NB4 (cell line): Measurements from ENCODE around the gene RGL1.

Experiments used
- DNase-seq: peaks from one replicate; pipeline ENCODE4 v3.0.0; 2010; ENCODE audit warnings: low read depth
- H3K4me3 ChIP-seq: one replicate; pipeline ENCODE4 v1.5.1; 2011; ENCODE audit warnings: mild to moderate bottlenecking, low read depth, low read length, moderate library complexity
- MYC ChIP-seq: IDR thresholded peaks from 2 replicates; pipeline ENCODE4 v1.6.1; 2011; ENCODE audit warnings: low read depth, low read length
- POLR2A ChIP-seq: IDR thresholded peaks from 2 replicates; pipeline ENCODE4 v1.6.1; 2011; ENCODE audit warnings: mild to moderate bottlenecking; ENCODE audit not compliant: insufficient read length; ENCODE audit errors: extremely low read depth
- TF ChIP-seq, protein P1 (sequence below): IDR thresholded peaks from 2 replicates; pipeline ENCODE4 v1.6.1; 2011; ENCODE audit warnings: low read depth, low read length
- TF ChIP-seq, protein P2 (sequence below): IDR thresholded peaks from one replicate; pipeline ENCODE4 v1.5.1; 2012; ENCODE audit warnings: low read depth, low read length

Gene RGL1

DNA sequence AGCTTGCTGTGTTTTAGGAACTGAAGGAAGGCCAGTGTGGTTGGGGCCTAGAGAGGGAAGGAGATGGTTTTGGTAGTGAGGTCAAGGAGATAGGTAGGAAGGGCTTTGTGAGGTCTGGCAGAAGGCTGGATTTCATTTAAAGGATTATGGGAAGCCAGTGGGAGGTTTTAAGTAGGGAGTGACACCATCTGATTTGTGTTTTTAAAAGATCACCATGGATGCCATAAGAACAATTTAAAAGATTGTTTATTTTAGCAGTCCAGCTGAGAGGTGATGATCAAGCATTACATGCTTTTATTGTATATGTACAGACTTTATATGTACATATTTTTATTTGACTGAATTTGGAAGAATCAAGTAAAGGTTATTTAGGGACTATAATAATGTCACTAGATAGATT, 26.4 kb downstream of the RGL1 start:
- no peak for TF ChIP-seq POLR2A
- TF ChIP-seq, protein P1, sequence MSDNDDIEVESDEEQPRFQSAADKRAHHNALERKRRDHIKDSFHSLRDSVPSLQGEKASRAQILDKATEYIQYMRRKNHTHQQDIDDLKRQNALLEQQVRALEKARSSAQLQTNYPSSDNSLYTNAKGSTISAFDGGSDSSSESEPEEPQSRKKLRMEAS = no peak
- TF ChIP-seq, protein P2, sequence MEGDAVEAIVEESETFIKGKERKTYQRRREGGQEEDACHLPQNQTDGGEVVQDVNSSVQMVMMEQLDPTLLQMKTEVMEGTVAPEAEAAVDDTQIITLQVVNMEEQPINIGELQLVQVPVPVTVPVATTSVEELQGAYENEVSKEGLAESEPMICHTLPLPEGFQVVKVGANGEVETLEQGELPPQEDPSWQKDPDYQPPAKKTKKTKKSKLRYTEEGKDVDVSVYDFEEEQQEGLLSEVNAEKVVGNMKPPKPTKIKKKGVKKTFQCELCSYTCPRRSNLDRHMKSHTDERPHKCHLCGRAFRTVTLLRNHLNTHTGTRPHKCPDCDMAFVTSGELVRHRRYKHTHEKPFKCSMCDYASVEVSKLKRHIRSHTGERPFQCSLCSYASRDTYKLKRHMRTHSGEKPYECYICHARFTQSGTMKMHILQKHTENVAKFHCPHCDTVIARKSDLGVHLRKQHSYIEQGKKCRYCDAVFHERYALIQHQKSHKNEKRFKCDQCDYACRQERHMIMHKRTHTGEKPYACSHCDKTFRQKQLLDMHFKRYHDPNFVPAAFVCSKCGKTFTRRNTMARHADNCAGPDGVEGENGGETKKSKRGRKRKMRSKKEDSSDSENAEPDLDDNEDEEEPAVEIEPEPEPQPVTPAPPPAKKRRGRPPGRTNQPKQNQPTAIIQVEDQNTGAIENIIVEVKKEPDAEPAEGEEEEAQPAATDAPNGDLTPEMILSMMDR = no peak
- no peak for TF ChIP-seq MYC
- no peak overlapping the region for H3K4me3 ChIP-seq
- no peak for DNase-seq

DNA sequence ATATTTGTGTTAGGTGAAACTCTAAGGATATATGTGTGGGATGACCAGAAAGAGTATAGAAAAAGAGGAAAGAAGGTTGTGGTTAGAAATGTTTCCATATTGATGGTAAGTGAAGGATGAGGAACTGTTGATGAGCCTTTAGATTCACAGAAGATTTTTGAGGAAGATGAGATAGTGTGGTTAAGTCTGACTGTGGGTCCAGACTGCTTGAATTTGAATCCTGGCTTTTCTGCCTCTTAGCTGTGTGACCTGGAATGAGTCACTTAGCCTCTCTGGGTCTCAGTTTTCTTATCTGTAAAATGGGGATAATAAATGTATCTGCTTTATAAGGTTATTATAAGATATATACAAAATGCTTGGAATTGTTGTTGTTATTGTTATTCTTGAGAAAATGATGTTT, 27.5 kb downstream of the RGL1 start:
- TF ChIP-seq POLR2A = no peak
- TF ChIP-seq, protein P1 = no peak
- no peak for TF ChIP-seq MYC
- TF ChIP-seq, protein P2 = no peak
- DNase-seq = peak; percentile 4
- H3K4me3 ChIP-seq = no peak overlapping the region

DNA sequence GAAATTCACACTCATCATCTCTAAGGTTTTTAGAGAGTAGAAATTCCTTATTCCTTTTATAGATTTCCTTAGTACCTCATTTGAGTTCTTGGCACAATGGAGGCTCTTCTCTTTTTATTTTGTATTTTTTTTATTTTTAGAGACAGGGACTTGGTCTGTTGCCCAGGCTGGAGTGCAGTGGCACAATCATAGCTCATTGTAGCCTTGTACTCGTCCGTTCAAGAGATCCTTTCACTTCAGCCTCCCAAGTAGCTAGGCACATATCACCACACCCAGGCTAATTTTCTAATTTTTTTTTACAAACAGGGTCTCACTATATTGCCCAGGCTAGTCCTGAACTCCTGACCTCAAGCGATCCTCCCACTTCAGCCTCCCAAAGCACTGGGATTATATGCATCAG, 29.6 kb downstream of the RGL1 start:
- DNase-seq = no peak
- no peak for TF ChIP-seq MYC
- no peak for TF ChIP-seq POLR2A
- TF ChIP-seq, protein P1 = no peak

DNA sequence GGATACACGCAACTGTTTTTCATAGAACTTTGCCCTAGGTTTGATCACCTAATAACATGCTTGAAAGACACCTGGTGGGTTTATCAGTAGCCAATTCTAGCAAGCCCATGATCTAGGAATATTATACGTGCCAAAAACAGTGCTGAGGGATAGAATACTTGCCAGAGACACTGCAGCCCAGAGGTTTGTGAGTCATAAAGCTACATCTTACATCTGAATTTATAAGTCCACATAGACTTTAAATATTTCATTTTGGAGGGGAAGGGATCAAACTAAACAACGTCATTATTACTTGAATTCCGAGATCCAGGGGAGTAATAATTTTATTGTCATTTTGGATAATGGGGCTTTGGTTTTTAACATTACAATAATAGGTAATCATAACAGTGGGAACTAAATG, 31.7 kb downstream of the RGL1 start:
- no peak for TF ChIP-seq MYC
- TF ChIP-seq, protein P2 = no peak
- no peak for TF ChIP-seq POLR2A
- H3K4me3 ChIP-seq = no peak overlapping the region
- no peak for DNase-seq

More for the DNA sequence above, 29.6 kb downstream of the RGL1 start:
- no peak overlapping the region for H3K4me3 ChIP-seq

DNA sequence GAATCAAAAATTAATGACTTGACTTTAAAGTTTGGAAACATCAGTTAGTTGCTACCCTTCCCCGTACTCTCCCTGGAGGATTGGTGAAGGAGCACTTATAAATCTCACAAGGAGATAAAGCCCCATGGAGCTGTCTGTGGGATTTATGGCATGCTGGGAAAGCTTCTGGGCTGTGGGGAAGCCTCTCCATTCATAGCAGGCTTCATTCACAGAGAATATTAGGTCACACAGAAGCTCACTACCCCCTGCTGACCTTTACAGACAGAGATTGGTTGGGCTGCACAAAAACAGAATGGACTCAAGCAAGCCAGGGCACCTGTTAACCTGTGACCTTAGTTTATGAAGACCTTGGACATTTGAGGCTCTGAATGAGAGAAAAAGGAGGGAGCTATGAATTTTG, 32.1 kb downstream of the RGL1 start:
- no peak for DNase-seq
- TF ChIP-seq, protein P2 = no peak
- TF ChIP-seq MYC = no peak
- no peak overlapping the region for H3K4me3 ChIP-seq

DNA sequence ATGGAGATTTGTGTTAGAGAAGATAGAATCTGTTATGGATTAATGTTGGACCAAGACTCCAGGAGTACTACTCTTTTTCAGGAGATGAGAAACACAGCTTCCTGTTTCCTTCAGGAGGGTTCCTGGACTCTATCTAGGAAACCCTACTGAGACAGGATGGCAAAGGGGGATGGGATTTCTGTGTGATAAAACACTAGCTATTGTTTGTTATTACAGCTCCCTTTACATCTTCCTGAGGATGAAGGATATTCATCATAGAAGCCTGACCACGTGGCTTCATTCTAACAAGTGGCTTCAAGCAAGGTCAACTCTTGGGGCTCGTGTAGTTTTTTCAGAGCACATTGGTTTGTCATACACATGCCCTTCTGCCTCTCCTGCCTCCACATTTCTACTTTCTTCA, 33.3 kb downstream of the RGL1 start:
- DNase-seq = no peak
- TF ChIP-seq POLR2A (no peak), MYC (no peak)
- TF ChIP-seq, protein P1 = no peak
- TF ChIP-seq, protein P2 = no peak
- H3K4me3 ChIP-seq = no peak overlapping the region
